Gastroesophageal sphincter (tissue), 3 donors: ENCODE measurements around the gene INTS14.

Source experiments
- EP300 ChIP-seq: sonication (generic); formaldehyde crosslinking; IDR thresholded peaks from one replicate; pipeline ENCODE4 v1.6.1; 2017; ENCODE audit warnings: antibody characterized with exemption, mild to moderate bottlenecking
- POLR2A ChIP-seq, 2 donors: fragments of 450-650 bp; IDR thresholded peaks; one replicate each; pipeline ENCODE4 v1.6.1; 2017; ENCODE audit warnings: antibody characterized with exemption in 2 of 2, mild to moderate bottlenecking in 2 of 2, moderate library complexity in 1 of 2
- POLR2AphosphoS5 ChIP-seq: sonication (generic); formaldehyde crosslinking; IDR thresholded peaks from one replicate; pipeline ENCODE4 v1.6.1; 2017; ENCODE audit warnings: antibody characterized with exemption
- TF ChIP-seq, protein P1 (sequence below), 4 experiments: fragments of 200-600 bp in 2 of 4; fragments of 450-650 bp in 2 of 4; sonication (generic) in 1 of 4; IDR thresholded peaks; one replicate each; pipeline ENCODE4 v1.5.1; 2017 to 2019; ENCODE audit warnings: antibody characterized with exemption in 4 of 4, mild to moderate bottlenecking in 2 of 4, moderate library complexity in 2 of 4

DNA sequence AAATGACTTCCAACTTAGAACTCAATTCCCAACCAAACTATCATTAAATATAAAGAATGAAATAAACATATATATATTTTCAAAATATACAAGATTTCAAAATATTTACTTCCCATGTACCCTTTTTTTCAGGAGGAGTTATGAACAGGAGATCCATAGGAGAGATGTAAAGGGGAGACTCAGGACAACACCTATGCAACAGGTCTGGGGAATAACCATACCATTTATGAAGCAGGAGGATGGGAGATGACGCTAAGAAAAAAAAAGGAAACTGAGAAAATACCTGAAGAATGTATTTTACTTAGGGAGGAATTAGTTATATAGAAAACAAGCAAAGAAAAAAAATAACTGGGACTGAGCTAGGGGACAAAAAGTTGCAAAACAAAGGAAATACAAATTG, 23.8 kb downstream of the INTS14 start:
- TF ChIP-seq EP300: no peak
- no peak for TF ChIP-seq POLR2A (IDR thresholded peaks at IDR 0.05)
- TF ChIP-seq, protein P1, sequence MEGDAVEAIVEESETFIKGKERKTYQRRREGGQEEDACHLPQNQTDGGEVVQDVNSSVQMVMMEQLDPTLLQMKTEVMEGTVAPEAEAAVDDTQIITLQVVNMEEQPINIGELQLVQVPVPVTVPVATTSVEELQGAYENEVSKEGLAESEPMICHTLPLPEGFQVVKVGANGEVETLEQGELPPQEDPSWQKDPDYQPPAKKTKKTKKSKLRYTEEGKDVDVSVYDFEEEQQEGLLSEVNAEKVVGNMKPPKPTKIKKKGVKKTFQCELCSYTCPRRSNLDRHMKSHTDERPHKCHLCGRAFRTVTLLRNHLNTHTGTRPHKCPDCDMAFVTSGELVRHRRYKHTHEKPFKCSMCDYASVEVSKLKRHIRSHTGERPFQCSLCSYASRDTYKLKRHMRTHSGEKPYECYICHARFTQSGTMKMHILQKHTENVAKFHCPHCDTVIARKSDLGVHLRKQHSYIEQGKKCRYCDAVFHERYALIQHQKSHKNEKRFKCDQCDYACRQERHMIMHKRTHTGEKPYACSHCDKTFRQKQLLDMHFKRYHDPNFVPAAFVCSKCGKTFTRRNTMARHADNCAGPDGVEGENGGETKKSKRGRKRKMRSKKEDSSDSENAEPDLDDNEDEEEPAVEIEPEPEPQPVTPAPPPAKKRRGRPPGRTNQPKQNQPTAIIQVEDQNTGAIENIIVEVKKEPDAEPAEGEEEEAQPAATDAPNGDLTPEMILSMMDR (IDR thresholded peaks at IDR 0.05): no peak
- TF ChIP-seq POLR2AphosphoS5: no peak
